IPS-15b (cell line): ENCODE measurements around the gene GNAI3.

Source experiments
- H3K27me3 ChIP-seq: one replicate; pipeline ENCODE4 v1.6.1; 2013; ENCODE audit warnings: low read length; ENCODE audit not compliant: control insufficient read depth, insufficient read depth
- H3K36me3 ChIP-seq: one replicate; pipeline ENCODE4 v1.6.1; 2013; ENCODE audit warnings: low read length; ENCODE audit not compliant: control insufficient read depth, insufficient read depth
- H3K4me1 ChIP-seq: one replicate; pipeline ENCODE4 v1.6.1; 2013; ENCODE audit warnings: mild to moderate bottlenecking, low read length; ENCODE audit not compliant: control insufficient read depth, insufficient read depth
- H3K4me3 ChIP-seq: one replicate; pipeline ENCODE4 v1.5.1; 2013; ENCODE audit warnings: low read depth, low read length
- H3K9ac ChIP-seq: one replicate; pipeline ENCODE4 v1.6.1; 2013; ENCODE audit warnings: low read depth, mild to moderate bottlenecking, low read length
- H3K9me3 ChIP-seq: one replicate; pipeline ENCODE4 v1.6.1; 2013; ENCODE audit warnings: mild to moderate bottlenecking, low read length; ENCODE audit not compliant: control insufficient read depth, insufficient read depth

Gene GNAI3

DNA sequence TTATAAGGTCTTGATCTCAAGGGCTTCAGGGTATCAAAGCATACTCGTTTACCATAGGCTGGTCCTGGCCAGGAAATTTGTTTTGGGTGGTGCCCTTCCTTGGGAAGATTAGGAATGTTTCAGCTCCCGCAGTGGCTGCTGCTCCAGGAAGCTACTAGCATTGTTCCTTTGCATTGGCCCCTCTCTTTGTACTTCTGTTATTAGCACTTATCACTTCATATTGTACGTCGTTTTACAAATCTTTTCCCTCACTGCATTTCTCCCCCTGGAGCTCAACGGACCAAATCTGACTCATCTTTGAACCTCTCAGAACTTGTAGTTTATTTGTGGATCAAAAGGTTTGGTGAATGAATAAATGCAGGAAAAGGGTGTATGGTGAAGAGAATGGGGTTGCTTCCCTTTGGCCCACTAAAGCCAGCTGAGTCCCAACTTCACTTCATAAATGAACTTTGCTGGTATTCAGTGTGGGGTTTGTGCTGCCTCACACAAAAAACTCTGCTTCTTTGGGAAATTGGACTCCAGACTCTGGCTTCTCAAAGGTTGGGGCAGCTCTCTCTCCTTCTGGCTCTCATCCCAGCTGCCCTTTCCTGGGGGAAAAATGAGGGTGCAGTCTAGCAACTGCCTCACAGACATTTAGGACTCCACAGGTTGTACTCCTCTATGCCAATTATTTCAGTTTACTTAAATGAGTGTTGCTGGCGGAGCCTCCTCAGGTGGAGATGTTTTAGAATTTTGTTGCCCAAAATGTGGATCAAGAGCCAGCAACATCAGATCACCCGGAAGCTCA, 65.1 kb downstream of the GNAI3 start:
- H3K4me1 ChIP-seq, result peaks cover 10% of the 10 kb centered on the region
- no peak overlapping the region for H3K9ac ChIP-seq
- H3K27me3 ChIP-seq, result no peaks in the 10 kb centered on the region
- no peaks in the 10 kb centered on the region for H3K36me3 ChIP-seq
- no peaks in the 10 kb centered on the region for H3K9me3 ChIP-seq
- H3K4me3 ChIP-seq, result no peak overlapping the region

DNA sequence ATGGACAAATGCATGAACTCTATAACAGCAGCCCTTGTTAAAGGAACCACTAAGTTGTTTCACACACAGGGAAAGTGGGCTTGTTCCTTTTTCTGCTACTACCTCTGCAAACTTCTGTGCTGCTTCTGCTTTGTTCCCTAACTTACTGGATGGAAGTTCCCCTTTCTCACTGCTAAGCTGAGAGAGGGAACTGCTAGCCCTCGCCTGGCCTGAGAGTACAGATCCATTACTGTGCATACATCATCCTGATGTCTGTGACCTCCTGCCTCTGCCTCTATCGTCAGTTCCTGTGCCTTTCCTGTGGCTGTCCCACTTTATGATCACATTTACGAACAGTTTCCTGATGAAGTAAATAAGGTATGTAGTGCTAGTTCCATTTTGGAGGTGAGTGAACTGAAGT, 67.5 kb downstream of the GNAI3 start:
- peaks cover 20% of the 10 kb centered on the region for H3K4me1 ChIP-seq
- H3K4me3 ChIP-seq, result no peak overlapping the region
- no peak overlapping the region for H3K9ac ChIP-seq
- H3K27me3 ChIP-seq, result no peaks in the 10 kb centered on the region
- H3K36me3 ChIP-seq, result no peaks in the 10 kb centered on the region
- H3K9me3 ChIP-seq, result no peaks in the 10 kb centered on the region

DNA sequence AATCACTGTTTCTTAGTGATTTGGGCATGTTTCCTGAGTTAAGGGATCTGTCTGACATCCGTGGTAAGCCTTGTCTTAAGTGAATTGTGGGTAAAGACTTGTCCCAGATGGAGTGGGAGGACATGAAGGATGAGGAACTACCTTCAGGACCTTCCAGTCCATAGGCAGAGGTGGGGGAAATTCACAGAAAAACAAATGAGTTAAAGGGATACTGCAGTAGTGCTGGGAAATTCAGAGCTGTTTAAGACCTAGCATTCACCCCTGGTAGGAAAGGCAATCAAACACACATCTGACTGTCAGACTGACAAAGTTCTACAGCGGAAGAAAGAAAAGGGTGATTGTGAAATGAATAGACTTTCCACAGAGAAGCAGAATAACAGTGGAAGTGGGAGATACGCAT, 68.0 kb downstream of the GNAI3 start:
- Histone ChIP-seq H3K4me1 (peaks cover 20% of the 10 kb centered on the region), H3K4me3 (no peak overlapping the region), H3K36me3 (no peaks in the 10 kb centered on the region), H3K9ac (no peak overlapping the region), H3K9me3 (no peaks in the 10 kb centered on the region), H3K27me3 (no peaks in the 10 kb centered on the region)

DNA sequence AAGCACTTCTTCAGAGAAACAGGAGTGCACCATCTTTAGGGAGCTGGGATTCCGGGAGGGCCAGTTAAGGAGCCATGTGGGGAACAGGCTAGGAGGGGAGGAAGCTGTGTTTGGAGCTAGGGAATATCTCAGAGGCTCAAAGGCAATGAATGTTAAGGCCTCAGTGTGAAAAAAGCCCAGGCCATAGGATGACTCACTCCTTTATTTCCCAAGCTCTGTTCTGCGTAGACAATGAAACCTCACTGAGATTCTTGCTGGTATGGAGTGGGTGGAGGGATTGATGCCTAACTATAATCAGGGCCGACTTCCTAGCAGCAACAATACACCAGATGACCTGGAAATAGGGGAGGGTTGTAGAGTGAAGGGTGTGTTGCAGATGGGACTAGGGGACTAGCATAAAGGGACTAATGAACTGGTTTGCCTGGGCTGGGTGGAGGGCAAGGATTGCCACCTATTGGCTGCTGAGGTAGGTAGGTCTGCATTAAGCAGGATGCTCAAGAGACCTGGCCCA, 68.9 kb downstream of the GNAI3 start:
- H3K27me3 ChIP-seq, result no peaks in the 10 kb centered on the region
- H3K9ac ChIP-seq, result no peak overlapping the region
- no peak overlapping the region for H3K4me3 ChIP-seq
- no peaks in the 10 kb centered on the region for H3K9me3 ChIP-seq
- no peaks in the 10 kb centered on the region for H3K36me3 ChIP-seq
- peaks cover 25% of the 10 kb centered on the region for H3K4me1 ChIP-seq

DNA sequence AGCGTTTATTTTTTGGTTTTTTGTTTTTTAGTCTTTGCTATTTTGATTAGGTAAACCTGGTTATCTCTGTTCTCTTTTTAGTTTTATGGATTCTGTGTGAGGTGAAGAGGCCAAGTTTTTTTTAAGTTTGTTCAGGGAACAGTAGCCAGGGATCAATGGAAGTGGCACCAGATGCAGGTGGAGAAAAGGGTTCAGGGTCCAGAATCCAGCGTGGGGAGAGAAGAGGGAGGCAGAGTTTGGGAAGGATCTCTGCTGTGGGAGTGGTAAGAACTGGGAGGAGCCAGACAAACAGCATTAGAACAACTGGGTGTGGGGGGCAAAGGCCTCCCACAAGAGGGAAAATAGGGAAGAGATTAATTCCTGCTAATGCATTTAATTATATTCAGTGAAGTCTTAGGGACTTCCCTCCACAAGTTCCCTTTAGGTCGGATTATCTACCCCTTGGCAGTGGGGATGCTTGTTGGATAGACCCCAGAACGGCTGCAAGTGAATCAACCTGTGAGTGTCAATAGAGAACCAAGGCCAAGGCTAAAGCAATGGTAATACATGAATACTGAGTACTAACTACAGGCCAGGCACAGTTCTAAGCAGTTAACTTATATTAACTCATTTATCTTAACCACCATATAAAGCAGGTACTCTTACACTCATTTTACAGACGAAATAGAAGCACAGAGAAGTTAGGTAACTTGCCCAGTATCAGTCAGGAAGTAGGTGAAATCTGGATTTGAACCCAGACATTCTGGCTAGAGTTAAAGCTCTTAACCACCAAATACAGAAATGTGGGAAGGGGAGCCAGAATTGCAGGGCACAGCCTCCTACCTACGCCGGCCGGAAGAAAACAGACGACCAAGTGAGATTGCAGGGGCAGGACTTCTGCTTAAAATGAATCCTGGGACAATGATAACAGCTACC, 70.5 kb downstream of the GNAI3 start:
- H3K9ac ChIP-seq, result peak overlapping the region; percentile 16
- peaks cover 25% of the 10 kb centered on the region for H3K4me1 ChIP-seq
- H3K27me3 ChIP-seq, result no peaks in the 10 kb centered on the region
- H3K36me3 ChIP-seq, result no peaks in the 10 kb centered on the region
- no peaks in the 10 kb centered on the region for H3K9me3 ChIP-seq
- peak overlapping the region; percentile 83 for H3K4me3 ChIP-seq

DNA sequence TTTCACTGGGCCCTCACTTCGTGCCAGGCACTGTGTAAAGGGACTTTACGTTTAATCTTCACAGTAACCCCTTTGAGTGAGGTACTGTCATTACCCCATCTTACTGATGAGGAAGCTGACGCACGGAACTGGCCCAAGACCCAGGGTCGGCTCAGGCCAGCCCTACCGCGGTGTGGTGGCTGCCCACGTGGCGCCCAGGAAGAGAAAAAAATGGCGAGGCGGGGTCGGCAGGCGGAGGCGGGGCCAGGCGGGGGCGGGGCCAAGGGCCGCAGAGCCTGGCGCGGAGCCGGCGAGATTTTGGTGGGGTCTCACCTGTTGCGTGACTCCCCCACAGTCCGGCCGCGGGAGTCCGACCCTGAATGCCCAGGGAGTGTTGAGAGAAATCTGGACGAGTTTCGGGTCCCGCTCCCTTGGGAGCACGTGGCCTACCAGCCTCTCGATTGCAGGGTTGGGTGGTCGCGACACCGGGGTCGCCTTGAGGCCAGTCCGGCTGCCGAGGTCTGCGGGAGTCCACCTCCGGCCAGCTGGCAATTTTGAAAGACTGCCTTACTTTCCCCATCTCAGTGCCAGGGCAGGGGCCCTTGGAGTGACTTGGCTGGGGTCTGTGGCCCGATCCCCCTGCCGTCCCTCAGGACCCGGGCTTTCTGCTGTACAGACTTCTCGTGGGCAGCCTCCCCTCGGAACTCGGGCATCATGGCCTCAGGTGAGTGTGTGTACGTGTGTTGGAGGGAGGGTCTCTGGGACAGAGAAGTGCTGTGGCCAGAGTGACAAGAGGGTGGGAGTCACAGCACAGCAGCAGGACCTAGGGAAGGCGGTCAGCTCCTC, 71.4 kb downstream of the GNAI3 start, which contains the start of the genes AMPD2 and GNAT2:
Gene AMPD2 (plus strand): TSS at position 262 of the 825 bp plus-strand sequence. CDS start 1,339 bp downstream, outside the sequence.
Gene GNAT2 (minus strand): TSS at position 41 of the 825 bp plus-strand sequence. CDS start 6,746 bp downstream, outside the sequence.
- peaks cover 25% of the 10 kb centered on the region for H3K4me1 ChIP-seq
- H3K9me3 ChIP-seq, result no peaks in the 10 kb centered on the region
- peak within 1 kb of the TSS; percentile 83 for H3K4me3 ChIP-seq

DNA sequence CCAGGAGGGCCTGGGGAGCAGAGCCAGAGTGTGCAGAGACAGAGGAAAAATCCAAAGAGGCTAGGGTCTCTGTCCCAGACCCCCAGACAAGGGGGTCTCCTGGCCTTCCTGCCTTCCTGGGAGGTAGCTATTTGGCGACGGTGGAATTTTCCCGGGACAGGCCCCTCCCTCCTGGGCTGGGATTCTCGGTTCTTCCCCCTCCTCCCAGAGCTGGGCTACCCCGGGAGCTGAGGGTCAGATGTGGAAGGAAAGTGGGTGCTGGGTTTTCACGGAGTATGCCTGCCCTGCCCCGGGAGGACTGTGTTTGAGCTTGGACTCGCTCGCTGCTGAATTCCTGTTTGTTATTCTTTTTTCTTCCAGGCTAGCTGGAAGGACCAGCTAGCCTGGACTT, 72.0 kb downstream of the GNAI3 start:
- Histone ChIP-seq H3K9ac (peak overlapping the region; percentile 9), H3K36me3 (no peaks in the 10 kb centered on the region), H3K4me1 (peaks cover 25% of the 10 kb centered on the region), H3K9me3 (no peaks in the 10 kb centered on the region), H3K4me3 (peak overlapping the region; percentile 83), H3K27me3 (no peaks in the 10 kb centered on the region)

More for the DNA sequence above, 71.4 kb downstream of the GNAI3 start, which contains the start of the genes AMPD2 and GNAT2:
- no peaks in the 10 kb centered on the region for H3K27me3 ChIP-seq
- peak within 1 kb of the TSS; percentile 70 for H3K9ac ChIP-seq
- no peaks in the 10 kb centered on the region for H3K36me3 ChIP-seq

GRCh38 chr1:109620841-109621286, 72.4 kb downstream of the GNAI3 start:
- H3K4me3 ChIP-seq, result peak overlapping the region; percentile 83
- H3K9me3 ChIP-seq, result no peaks in the 10 kb centered on the region
- H3K27me3 ChIP-seq, result no peaks in the 10 kb centered on the region
- no peaks in the 10 kb centered on the region for H3K36me3 ChIP-seq
- no peak overlapping the region for H3K9ac ChIP-seq
- H3K4me1 ChIP-seq, result peaks cover 25% of the 10 kb centered on the region

DNA sequence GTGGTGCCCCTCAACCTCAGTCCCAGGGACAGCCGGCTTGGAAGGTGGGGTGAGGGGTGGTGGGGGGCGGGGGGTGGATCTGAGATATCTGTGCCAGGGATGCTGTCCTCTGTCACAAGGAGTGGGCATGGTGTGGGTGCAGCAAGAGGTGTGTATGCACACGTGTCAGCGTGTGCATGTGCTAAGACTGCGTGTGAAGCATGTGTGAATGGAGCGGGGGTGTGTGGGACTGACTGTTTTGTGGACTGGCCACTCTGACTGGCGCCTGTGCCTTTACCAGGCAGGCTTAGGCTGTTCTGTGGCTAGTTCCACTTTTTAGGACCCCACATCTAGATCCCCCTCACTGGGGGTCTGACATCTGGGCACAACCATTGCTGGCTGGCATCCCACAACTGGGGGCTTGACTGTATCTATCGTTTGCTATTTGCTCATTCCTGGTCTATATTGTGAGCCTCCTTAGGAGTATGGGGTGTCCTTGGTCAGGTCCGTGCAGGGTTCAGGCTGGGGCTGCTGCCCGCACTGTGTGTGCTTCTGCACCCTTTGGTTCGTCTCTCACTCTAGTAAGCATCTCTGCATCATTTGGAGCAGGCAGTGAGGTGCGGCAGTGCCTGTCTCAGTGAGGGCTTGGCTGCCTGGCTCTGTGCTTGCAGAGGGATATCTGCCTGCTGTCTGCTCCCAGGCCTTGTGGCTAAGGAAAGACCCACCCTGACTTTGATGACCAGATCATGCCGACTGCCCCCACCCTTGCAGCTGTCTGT, 73.1 kb downstream of the GNAI3 start:
- Histone ChIP-seq H3K4me3 (peak overlapping the region; percentile 83), H3K27me3 (no peaks in the 10 kb centered on the region), H3K4me1 (peaks cover 25% of the 10 kb centered on the region), H3K36me3 (peaks cover 1% of the 10 kb centered on the region), H3K9me3 (no peaks in the 10 kb centered on the region), H3K9ac (no peak overlapping the region)

DNA sequence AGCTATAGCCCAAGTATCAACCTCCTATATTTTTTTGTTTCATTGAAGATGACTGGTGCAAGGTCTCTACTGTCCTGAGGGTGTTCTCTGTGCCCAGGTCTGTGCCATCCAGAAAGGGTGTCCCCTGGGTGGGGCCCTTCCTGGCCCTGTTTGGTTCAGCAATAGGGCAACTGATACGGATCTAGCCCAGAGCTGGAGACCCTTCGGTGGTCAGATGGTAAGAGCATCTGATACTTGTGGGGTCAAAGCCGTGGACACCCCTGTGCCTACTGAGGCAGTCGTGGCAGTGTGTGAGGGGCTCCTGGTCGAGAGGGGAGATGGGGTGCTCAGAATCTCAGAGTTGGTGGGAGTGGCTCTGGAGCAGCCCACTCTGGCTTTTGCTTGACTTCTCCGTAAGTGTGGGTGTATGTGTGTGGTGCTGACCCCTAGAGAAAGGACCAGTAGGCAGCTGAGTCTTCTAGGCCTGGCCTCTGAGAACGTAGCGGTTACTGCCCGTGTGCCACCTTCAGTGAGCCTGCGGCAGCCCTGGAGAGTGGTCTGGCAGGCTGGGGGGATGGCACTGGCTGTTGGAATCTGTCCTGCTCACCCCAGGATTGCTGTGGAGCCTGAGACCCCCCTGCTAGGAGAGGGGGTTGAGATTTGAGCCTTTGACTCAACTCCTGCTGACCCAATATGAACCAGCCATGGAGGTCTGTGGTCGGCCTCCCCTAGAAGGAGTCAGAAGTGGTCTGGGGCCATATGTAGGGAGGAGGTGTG, 73.9 kb downstream of the GNAI3 start:
- no peak overlapping the region for H3K9ac ChIP-seq
- H3K27me3 ChIP-seq, result no peaks in the 10 kb centered on the region
- H3K4me1 ChIP-seq, result peaks cover 20% of the 10 kb centered on the region
- H3K36me3 ChIP-seq, result peaks cover 9% of the 10 kb centered on the region
- no peaks in the 10 kb centered on the region for H3K9me3 ChIP-seq
- H3K4me3 ChIP-seq, result no peak overlapping the region
